MG63 (cell line): Measurements from ENCODE around the gene ERBB4. TPM values are rescaled to one million over a fixed set of nuclear protein-coding genes. Genes with fewer than 3 reads are reported as not detected.

Experiments used
- DNase-seq: peaks from one replicate; pipeline ENCODE4 v3.0.0-alpha.2; 2020
- H3K27me3 ChIP-seq: fragments of 250-450 bp; sonication (Bioruptor Pico); 2 replicates; pipeline ENCODE4 v1.5.1; 2020; ENCODE audit warnings: mild to moderate bottlenecking, moderate library complexity
- H3K36me3 ChIP-seq: fragments of 250-450 bp; sonication (Bioruptor Pico); 2 replicates; pipeline ENCODE4 v1.5.1; 2020; ENCODE audit warnings: mild to moderate bottlenecking, moderate library complexity
- H3K4me3 ChIP-seq: fragments of 250-450 bp; sonication (Bioruptor Pico); 2 replicates; pipeline ENCODE4 v1.5.1; 2020; ENCODE audit warnings: mild to moderate bottlenecking, moderate library complexity
- H3K9me3 ChIP-seq: fragments of 250-450 bp; sonication (Bioruptor Pico); 2 replicates; pipeline ENCODE4 v1.5.1; 2020; ENCODE audit warnings: mild to moderate bottlenecking, moderate library complexity
- total RNA-seq: library from RNA; depleted of rRNA; stranded (reverse); fragments of >200 nt; shearing (Covaris generic); gene quantifications from 2 replicates; pipeline ENCODE4 v1.2.3, GENCODE V29; 2014; ENCODE audit warnings: low replicate concordance

The ERBB4 gene
- total RNA-seq, 1 experiment from 2014 or later, result 0.07 TPM

DNA sequence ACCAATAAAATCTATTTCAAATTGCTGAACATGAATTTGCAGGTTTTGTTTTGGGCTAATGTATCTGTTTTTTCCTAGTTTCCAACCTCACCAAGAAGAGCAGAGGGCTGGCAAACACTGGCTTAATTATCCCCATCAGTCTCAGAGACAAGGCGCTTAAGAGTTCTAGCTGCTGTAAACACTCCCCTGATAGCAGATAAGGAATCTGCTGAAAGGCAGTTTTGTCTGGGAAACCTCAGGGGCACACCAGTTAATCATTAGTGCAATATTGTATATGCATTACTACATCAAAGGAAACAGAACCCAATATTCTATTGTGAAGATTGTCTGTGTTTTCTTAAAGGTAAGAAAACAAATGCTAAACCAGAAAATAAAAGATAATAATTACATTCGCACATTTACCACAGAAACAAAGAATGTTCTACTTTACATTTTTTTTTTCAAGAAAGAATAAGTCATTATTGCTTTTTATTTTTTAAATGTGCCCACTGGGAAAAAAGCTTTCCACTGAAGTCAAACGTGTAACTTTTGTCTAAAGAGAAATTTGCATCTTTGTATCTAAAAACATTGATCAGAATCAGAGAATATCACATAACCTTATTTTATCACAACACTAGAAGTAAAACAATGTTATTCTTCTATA, 179.1 kb downstream of the ERBB4 start:
- no peak for DNase-seq
- Histone ChIP-seq H3K36me3 (no peaks in the 10 kb centered on the region), H3K27me3 (no peaks in the 10 kb centered on the region), H3K9me3 (no peaks in the 10 kb centered on the region), H3K4me3 (no peak overlapping the region)

DNA sequence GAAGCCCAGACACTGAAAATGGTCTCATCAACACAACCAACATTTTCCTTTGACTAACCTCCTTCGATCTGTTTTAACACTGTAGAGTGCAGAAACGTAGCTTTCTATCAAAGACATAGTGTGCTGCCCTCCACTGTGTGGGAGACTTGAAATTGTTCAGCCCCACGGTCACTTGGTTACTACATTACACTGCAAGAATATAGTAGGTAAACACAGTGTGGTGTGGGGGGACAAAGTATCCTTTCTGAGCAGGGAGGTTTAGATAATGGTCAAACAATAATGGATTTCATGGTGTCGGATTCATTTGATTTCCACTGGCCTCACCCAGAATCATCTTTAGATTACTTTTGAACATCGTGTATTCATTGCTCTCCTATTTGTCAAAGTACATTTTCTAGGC, 181.0 kb downstream of the ERBB4 start:
- DNase-seq, result no peak
- H3K27me3 ChIP-seq, result no peaks in the 10 kb centered on the region
- no peaks in the 10 kb centered on the region for H3K9me3 ChIP-seq
- no peak overlapping the region for H3K4me3 ChIP-seq
- H3K36me3 ChIP-seq, result no peaks in the 10 kb centered on the region

DNA sequence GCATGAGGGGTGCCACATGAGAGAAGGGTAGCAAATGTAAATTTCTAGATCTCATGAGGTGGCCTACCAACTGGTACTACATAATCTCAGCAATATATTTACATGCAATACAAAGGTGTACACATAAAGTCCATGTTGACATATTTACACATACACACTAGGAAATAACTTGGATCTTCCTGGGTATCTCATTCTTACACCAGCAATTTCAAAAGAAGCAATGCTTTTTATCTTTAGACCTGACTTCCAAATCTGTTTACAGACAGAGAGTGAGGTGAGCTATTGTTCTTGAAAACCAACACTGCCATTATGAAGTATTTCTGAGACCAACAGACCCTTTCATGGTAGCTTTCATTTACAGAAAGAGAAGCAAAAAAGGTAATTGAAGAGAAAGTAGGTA, 184.2 kb downstream of the ERBB4 start:
- Histone ChIP-seq H3K27me3 (no peaks in the 10 kb centered on the region), H3K9me3 (no peaks in the 10 kb centered on the region), H3K36me3 (no peaks in the 10 kb centered on the region), H3K4me3 (no peak overlapping the region)
- no peak for DNase-seq

DNA sequence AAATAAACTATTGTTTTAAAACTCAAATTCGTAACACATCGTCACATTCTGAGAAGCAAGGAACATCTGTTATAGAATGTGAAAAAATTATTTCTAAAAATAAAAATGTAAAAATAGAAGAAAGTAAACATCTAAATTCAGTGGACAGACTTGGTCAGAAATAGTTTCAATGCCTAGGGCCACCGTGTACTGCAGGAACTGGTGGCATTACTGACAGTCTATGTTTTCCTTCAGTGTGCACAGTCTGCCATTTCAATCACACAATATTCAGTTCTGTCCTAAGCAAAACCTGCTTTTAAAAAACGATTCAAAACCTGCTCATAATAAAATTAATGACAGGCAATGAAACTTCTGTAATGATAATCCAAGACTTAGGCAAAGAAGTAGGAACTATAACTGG, 190.1 kb downstream of the ERBB4 start:
- no peak for DNase-seq
- Histone ChIP-seq H3K27me3 (no peaks in the 10 kb centered on the region), H3K36me3 (no peaks in the 10 kb centered on the region), H3K4me3 (no peak overlapping the region), H3K9me3 (no peaks in the 10 kb centered on the region)

DNA sequence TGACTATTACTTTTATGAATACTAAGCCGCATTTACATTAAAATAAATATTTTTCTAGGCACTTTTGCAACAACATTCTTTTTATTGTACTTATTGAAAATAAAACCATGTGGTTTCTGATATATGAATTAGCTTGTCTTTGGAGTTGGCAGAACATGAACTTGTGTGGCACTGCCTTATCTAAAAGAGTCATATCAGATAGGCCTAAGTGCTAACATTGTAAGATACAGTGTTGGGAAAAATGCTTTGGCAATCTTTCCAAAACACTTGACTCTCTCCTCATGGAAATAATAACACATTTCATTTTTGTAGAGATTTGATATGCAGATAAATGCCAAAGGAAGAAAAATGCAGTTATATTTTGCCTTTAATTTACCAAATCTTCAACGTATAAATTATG, 191.7 kb downstream of the ERBB4 start:
- Histone ChIP-seq H3K27me3 (no peaks in the 10 kb centered on the region), H3K9me3 (no peaks in the 10 kb centered on the region), H3K36me3 (no peaks in the 10 kb centered on the region), H3K4me3 (no peak overlapping the region)
- no peak for DNase-seq

DNA sequence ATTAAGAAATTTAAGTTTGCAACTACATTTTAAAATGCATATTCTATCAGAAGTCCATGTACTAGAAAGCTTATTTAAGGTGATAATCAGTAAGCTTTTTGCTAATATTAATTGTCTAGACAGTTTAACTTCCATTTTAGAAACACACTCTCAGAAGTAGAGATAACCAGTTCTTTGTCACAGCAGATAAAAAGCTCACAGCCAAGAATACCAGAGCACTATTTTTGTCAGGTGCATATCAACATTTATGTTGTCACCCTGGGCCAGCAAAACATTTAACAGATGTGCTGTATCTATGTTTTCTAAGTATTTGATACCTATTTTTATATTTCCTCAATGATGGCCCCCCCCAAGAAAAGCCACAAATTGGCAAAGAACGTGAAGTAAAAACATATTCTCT, 192.6 kb downstream of the ERBB4 start:
- Histone ChIP-seq H3K4me3 (no peak overlapping the region), H3K27me3 (no peaks in the 10 kb centered on the region), H3K36me3 (no peaks in the 10 kb centered on the region), H3K9me3 (no peaks in the 10 kb centered on the region)
- no peak for DNase-seq

DNA sequence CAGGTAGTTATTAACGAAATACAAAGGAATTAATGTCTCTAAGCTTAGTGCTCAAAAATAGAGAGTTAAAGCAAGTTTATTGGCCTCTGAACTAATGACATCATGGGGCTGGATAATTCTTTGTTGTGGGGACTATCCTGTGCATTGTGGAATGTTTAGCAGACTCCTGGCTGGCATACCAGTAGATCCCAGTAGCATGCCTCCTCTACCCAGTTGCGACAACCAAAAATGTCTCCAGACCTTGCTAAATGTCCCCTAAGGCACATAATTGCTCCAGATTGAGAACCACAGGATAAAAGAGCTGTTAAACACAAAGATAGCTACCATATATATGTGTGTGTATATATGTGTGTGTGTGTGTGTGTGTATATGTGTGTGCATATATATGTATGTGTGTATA, 194.5 kb downstream of the ERBB4 start:
- no peaks in the 10 kb centered on the region for H3K27me3 ChIP-seq
- H3K4me3 ChIP-seq, result no peak overlapping the region
- no peaks in the 10 kb centered on the region for H3K36me3 ChIP-seq
- no peaks in the 10 kb centered on the region for H3K9me3 ChIP-seq
- DNase-seq, result no peak

DNA sequence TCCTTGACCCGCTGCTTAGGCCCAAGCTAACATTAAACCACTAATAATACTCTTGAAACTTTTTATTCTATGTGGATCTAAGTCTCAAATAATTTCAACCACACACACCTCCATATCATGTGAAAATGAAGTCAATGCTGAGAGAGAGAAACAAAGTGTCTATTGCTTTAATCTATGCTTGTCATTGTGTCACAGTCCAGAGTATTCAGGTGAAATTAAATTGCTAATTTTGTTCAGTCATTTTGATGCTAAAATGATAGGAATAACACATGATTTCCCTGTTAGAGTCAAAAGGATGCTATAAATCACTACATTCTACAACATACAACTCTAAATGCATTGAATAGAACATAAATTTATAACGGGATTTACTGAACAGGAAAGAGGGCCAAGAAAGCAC, 195.4 kb downstream of the ERBB4 start:
- no peak overlapping the region for H3K4me3 ChIP-seq
- no peaks in the 10 kb centered on the region for H3K36me3 ChIP-seq
- H3K9me3 ChIP-seq, result no peaks in the 10 kb centered on the region
- H3K27me3 ChIP-seq, result no peaks in the 10 kb centered on the region
- no peak for DNase-seq

DNA sequence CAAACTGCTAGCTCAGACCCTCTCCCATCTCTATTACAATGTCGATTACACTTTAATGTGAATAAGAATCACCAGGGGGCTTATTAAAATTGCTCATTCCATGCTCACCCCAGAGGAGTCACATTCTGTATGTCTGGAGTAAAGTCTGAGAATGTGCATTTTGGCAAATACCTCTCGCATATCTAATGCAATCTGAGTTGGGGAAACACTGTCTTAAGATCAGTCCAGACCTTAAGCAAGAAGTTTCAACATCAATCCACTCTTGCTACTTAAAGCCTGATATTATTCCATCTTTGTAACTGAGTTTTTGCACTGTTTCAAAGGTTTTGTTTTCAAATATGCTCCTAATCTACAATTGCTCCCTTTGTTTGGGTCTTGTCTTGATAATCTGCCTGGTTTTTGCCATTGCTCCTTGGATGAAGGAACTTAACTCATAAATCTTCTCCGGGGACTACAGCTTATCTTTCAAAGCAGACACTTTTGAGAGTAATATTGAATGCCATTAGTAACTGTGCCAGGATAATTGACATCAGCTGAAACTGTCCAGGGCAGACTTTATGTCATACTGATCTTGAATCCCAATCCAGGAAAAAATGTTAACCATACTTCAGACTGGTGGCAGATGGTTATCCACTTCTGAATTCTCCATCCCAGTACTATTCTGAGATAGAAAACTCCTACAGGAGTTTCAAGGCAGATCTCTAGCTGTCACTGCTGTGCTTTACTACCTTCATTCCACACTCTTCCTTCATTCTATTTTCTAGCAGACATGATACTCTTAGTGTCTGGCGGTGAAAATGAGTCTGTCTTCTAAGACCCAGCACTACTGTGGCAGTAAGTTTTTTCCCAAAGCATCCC, 200.9 kb downstream of the ERBB4 start:
- Histone ChIP-seq H3K9me3 (no peaks in the 10 kb centered on the region), H3K27me3 (no peaks in the 10 kb centered on the region), H3K36me3 (no peaks in the 10 kb centered on the region), H3K4me3 (no peak overlapping the region)
- no peak for DNase-seq

DNA sequence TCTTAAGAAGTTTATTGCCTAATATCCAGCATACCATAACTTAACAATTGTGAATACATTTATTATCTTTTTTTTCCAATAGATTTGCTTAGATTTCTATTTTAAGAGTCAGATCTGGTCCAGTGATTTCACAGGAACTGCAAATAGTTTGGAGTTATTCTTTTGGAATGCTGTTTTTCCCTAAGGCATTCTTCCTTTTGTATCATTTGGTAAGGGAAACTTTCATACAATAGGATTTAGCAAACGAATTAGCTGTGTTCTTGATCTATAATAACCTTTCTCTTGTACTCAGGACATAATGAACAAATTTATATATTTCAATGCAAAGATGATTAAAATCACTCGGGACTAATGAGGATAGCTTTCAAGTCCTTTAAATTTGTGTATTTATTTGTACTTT, 201.6 kb downstream of the ERBB4 start:
- Histone ChIP-seq H3K27me3 (no peaks in the 10 kb centered on the region), H3K36me3 (no peaks in the 10 kb centered on the region), H3K4me3 (no peak overlapping the region), H3K9me3 (no peaks in the 10 kb centered on the region)
- no peak for DNase-seq

DNA sequence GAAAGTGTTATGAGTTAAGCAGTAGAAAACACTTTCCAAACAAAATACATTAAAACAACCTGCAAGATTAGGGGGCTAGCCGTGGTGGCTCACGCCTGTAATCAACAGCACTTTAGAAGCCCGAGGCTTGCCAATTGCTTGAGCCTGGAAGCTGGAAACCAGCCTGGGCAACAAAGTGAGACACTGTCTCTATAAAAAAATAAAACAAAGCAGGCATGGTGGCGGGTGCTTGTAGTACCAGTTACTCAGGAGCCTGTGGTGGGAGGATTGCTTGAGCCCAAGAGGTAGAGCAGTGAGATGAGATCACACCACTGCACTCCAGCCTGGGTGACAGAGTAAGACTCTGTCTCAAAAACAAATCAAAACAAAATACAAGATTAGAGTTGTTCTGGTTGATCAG, 208.3 kb downstream of the ERBB4 start:
- H3K27me3 ChIP-seq, result no peaks in the 10 kb centered on the region
- DNase-seq, result peak; percentile 6
- H3K4me3 ChIP-seq, result no peak overlapping the region
- H3K36me3 ChIP-seq, result no peaks in the 10 kb centered on the region
- no peaks in the 10 kb centered on the region for H3K9me3 ChIP-seq

DNA sequence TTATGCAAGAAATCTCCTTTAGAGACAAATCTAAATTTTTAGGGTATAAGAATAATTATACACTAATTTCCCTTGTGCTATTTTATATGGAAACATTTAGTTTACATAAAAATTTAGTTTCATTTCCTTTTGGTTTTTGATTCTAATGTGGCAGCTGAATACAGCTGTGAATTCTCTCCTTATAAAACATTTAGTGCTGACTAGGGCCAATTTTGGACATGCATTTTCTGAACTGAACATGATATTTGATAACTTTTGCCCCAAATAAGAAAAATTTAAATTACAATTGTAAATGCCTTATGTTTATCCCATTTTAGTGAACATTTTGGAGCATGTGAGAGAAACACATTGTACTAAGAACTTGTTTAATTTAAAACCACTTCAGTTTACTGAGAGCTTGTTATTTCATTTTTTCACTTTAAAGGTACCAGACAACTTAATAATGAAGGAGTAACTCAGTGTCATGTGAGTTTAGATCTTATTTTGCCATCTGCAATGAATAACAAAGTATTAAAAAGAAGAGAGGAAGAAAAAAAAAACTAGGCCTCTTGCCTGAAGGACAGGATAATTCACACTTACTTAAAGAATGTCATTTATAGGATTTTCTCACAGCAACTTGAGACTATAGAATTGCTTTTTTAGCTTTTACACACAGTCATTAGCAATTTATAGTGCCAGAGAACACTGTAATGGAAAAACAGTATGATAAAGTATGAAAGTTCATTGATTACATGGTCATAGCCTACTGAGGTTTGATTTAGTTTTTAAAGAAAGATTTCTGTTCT, 209.7 kb downstream of the ERBB4 start:
- Histone ChIP-seq H3K4me3 (no peak overlapping the region), H3K36me3 (no peaks in the 10 kb centered on the region), H3K9me3 (no peaks in the 10 kb centered on the region), H3K27me3 (no peaks in the 10 kb centered on the region)
- DNase-seq, result no peak

DNA sequence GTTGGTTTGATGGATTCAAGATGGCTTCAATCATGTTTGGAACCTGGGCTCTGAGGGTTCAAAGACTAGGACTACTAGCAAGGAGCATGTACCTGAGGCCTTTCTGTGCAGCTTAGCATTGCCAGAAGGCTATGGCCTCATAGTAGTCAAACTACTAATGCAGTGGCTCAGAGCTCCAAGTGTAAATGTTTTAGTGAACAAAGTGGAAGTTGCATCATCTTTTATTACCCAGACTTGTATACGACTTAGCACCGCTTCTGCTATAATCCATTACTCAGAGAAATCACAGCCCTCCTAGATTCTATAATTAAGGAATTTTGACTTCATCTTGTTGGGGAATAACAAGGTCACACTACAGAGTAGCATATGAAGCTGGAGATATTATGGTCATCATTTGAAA, 210.5 kb downstream of the ERBB4 start:
- Histone ChIP-seq H3K36me3 (no peaks in the 10 kb centered on the region), H3K4me3 (no peak overlapping the region), H3K9me3 (no peaks in the 10 kb centered on the region), H3K27me3 (no peaks in the 10 kb centered on the region)
- no peak for DNase-seq

DNA sequence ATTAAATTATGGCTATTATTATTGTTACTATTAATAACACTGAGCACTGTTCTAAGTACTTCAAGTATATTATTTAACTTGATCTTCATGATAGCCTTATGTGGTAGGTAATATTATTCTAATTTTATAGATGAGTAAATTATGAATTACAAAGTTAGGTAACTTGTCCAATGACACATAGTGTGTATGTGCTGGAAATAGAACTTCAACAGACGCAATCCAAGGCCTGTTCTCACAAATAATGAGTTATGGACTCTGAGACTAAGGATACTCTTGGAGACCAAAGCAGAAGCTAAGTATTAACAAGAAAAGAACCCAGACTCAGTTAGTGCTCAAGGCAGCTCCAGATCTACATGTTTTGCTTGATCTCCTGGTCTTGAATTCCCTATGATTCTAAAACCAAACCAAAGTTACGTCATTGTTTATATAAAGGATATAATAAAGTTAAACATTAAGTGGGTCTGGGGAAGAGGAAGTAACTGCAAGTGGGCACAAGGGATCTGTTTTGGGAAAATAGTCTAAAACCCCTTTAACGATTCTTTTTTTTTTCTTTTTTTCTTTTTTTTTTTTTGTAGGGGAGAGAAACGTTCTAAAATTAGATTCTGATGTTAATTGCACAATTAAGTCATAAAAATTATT, 211.3 kb downstream of the ERBB4 start:
- Histone ChIP-seq H3K9me3 (no peaks in the 10 kb centered on the region), H3K27me3 (no peaks in the 10 kb centered on the region), H3K36me3 (no peaks in the 10 kb centered on the region), H3K4me3 (no peak overlapping the region)
- no peak for DNase-seq

DNA sequence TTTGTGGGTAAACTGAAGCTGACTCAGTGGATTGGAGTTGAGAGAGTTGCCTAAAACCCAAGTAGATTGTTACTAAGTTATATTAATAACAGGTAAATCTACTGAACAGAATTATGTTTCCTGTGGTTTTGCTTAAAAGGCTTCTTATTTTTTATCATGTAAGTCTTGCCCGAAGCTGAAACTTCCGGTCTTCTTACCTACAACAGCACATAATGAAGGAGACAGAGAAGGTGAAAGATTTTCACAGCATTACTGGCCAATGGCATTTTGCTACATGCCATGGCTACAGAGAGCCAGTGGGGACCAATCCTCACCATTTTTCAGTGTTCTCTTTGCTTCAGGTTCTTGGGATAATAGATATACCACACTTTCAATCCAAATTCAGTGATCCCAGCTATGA, 220.0 kb downstream of the ERBB4 start:
- DNase-seq, result no peak
- Histone ChIP-seq H3K9me3 (no peaks in the 10 kb centered on the region), H3K36me3 (no peaks in the 10 kb centered on the region), H3K4me3 (no peak overlapping the region), H3K27me3 (no peaks in the 10 kb centered on the region)

DNA sequence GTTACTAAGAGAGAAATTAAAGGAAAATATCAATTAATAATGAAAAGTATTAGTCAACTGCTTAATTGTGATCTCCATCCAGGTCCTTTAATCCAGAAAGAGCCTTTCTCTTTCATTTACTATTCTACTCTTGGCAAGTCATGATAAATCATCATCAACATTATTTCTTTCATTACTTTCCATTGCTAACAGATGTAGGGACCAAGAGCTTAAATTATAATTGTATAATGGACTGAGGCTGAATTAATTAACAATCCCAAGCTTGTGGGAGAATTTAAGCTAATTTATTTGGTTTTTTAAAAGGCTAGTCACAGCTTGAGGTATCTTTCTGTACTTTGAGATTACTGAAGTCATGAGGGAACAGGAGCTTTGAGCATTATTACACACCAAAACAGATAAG, 223.9 kb downstream of the ERBB4 start:
- Histone ChIP-seq H3K27me3 (no peaks in the 10 kb centered on the region), H3K9me3 (no peaks in the 10 kb centered on the region), H3K36me3 (no peaks in the 10 kb centered on the region), H3K4me3 (no peak overlapping the region)
- DNase-seq, result no peak

DNA sequence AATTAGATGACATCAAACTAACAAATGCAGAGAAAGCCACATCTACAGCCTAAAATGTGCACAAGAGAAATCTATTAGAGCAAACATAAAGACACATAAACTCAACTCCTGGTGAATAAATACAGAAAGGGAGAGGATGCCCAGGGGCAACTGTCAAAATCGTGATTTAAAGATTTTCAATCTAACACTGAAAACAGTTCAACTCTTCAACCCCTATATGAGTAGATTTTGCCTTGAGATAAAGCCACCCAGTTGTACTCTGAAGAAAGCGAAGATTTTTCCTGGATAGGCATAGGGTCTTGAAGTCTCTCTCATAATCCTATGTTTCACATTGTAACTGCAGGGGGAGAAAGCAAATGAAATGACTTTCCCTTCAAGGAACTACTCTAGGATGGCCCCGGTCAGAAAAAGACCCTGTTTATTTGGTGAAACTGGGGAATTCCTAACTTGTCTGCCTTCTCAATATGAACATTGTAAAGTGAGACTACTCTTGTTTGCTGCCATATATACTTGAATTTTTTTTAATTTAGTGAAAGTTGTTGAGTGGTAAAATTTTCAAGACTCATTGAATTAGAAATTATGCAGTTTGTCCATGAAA, 226.7 kb downstream of the ERBB4 start:
- no peak overlapping the region for H3K4me3 ChIP-seq
- H3K27me3 ChIP-seq, result no peaks in the 10 kb centered on the region
- DNase-seq, result no peak
- no peaks in the 10 kb centered on the region for H3K9me3 ChIP-seq
- H3K36me3 ChIP-seq, result no peaks in the 10 kb centered on the region
